ENCODE measurements around the gene ERMN. TPM values are rescaled to one million over a fixed set of nuclear protein-coding genes. Genes with fewer than 3 reads are reported as not detected.
"Not testable (repeated sequence)": the region's sequence is repeated elsewhere in the genome, so short reads cannot be mapped to it uniquely, and the experiment has no call there.

Gene ERMN
- polyA plus RNA-seq, 4 donors, result 0.27 to 0.53 TPM; not detected in 2

- Histone ChIP-seq H3K9me3 (ENCODE audit: control insufficient read depth in 2 of 2, insufficient read depth in 1 of 2, low read depth in 1 of 2, low read length in 1 of 2) (peaks cover 0 to 16% of the 10 kb centered on the region in 2 donors), H3K4me3 (ENCODE audit: low read depth in 1 of 3, low read length in 3 of 3) (no peak overlapping the region), H3K4me1 (ENCODE audit: control insufficient read depth in 3 of 3, insufficient read depth in 2 of 3, low read depth in 1 of 3, low read length in 2 of 3) (peaks cover 0 to 2% (median 0%) of the 10 kb centered on the region in 3 donors), H3K27me3 (ENCODE audit: control insufficient read depth in 3 of 3, insufficient read depth in 3 of 3, low read length in 3 of 3) (no peaks in the 10 kb centered on the region), H3K27ac (ENCODE audit: low read depth in 1 of 3, low read length in 2 of 3) (no peak overlapping the region), H3K36me3 (ENCODE audit: control insufficient read depth in 3 of 3, insufficient read depth in 2 of 3, low read depth in 1 of 3, low read length in 3 of 3) (no peaks in the 10 kb centered on the region)
- DNase-seq (no peak), FAIRE-seq (no peak)
- WGBS, 3 donors, result 96 to 99% (median 98%) methylated on average over 2 of the region's 2 CpGs
These were observed 34.0 kb upstream of the ERMN start for GRCh38 chr2:157359628-157360027.

- no peaks in the 10 kb centered on the region for H3K36me3 ChIP-seq (ENCODE audit: control insufficient read depth in 3 of 3, insufficient read depth in 2 of 3, low read depth in 1 of 3, low read length in 3 of 3)
- H3K9me3 ChIP-seq (ENCODE audit: control insufficient read depth in 2 of 2, insufficient read depth in 1 of 2, low read depth in 1 of 2, low read length in 1 of 2), result peaks cover 0 to 1% of the 10 kb centered on the region in 2 donors
- FAIRE-seq, result no peak
- H3K4me1 ChIP-seq (ENCODE audit: control insufficient read depth in 3 of 3, insufficient read depth in 2 of 3, low read depth in 1 of 3, low read length in 2 of 3), result no peaks in the 10 kb centered on the region
- DNase-seq, result no peak
- H3K4me3 ChIP-seq (ENCODE audit: low read depth in 1 of 3, low read length in 3 of 3), result no peak overlapping the region
- no peak overlapping the region for H3K27ac ChIP-seq (ENCODE audit: low read depth in 1 of 3, low read length in 2 of 3)
- WGBS, 3 donors, result 42 to 64% (median 50%) methylated on average over 1 of the region's 1 CpG
- no peaks in the 10 kb centered on the region for H3K27me3 ChIP-seq (ENCODE audit: control insufficient read depth in 3 of 3, insufficient read depth in 3 of 3, low read length in 3 of 3)
These were observed 30.0 kb upstream of the ERMN start for GRCh38 chr2:157355618-157356017.

GRCh38 chr2:157349949-157350515 lies 24.4 kb upstream of the ERMN start:
- WGBS, 3 donors, result 81 to 94% (median 83%) methylated on average over 1 of the region's 1 CpG
- DNase-seq (no peak), FAIRE-seq (no peak)
- Histone ChIP-seq H3K27ac (ENCODE audit: low read depth in 1 of 3, low read length in 2 of 3) (no peak overlapping the region), H3K27me3 (ENCODE audit: control insufficient read depth in 3 of 3, insufficient read depth in 3 of 3, low read length in 3 of 3) (no peaks in the 10 kb centered on the region), H3K36me3 (ENCODE audit: control insufficient read depth in 3 of 3, insufficient read depth in 2 of 3, low read depth in 1 of 3, low read length in 3 of 3) (no peaks in the 10 kb centered on the region), H3K4me3 (ENCODE audit: low read depth in 1 of 3, low read length in 3 of 3) (no peak overlapping the region), H3K9me3 (ENCODE audit: control insufficient read depth in 2 of 2, insufficient read depth in 1 of 2, low read depth in 1 of 2, low read length in 1 of 2) (peaks cover 0 to 10% of the 10 kb centered on the region in 2 donors), H3K4me1 (ENCODE audit: control insufficient read depth in 3 of 3, insufficient read depth in 2 of 3, low read depth in 1 of 3, low read length in 2 of 3) (no peaks in the 10 kb centered on the region)

GRCh38 chr2:157348291-157348921 lies 22.8 kb upstream of the ERMN start:
- Histone ChIP-seq H3K4me3 (ENCODE audit: low read depth in 1 of 3, low read length in 3 of 3) (no peak overlapping the region), H3K9me3 (ENCODE audit: control insufficient read depth in 2 of 2, insufficient read depth in 1 of 2, low read depth in 1 of 2, low read length in 1 of 2) (peaks cover 0 to 21% of the 10 kb centered on the region in 2 donors), H3K27me3 (ENCODE audit: control insufficient read depth in 3 of 3, insufficient read depth in 3 of 3, low read length in 3 of 3) (no peaks in the 10 kb centered on the region), H3K4me1 (ENCODE audit: control insufficient read depth in 3 of 3, insufficient read depth in 2 of 3, low read depth in 1 of 3, low read length in 2 of 3) (no peaks in the 10 kb centered on the region), H3K36me3 (ENCODE audit: control insufficient read depth in 3 of 3, insufficient read depth in 2 of 3, low read depth in 1 of 3, low read length in 3 of 3) (no peaks in the 10 kb centered on the region), H3K27ac (ENCODE audit: low read depth in 1 of 3, low read length in 2 of 3) (no peak overlapping the region)
- FAIRE-seq (no peak), DNase-seq (no peak)
- WGBS, 3 donors, result 91 to 94% (median 94%) methylated on average over 3 of the region's 3 CpGs

GRCh38 chr2:157345647-157346389 lies 20.2 kb upstream of the ERMN start:
- no peak for DNase-seq
- Histone ChIP-seq H3K4me3 (ENCODE audit: low read depth in 1 of 3, low read length in 3 of 3) (no peak overlapping the region), H3K27ac (ENCODE audit: low read depth in 1 of 3, low read length in 2 of 3) (no peak overlapping the region), H3K27me3 (ENCODE audit: control insufficient read depth in 3 of 3, insufficient read depth in 3 of 3, low read length in 3 of 3) (no peaks in the 10 kb centered on the region), H3K4me1 (ENCODE audit: control insufficient read depth in 3 of 3, insufficient read depth in 2 of 3, low read depth in 1 of 3, low read length in 2 of 3) (no peaks in the 10 kb centered on the region), H3K36me3 (ENCODE audit: control insufficient read depth in 3 of 3, insufficient read depth in 2 of 3, low read depth in 1 of 3, low read length in 3 of 3) (no peaks in the 10 kb centered on the region), H3K9me3 (ENCODE audit: control insufficient read depth in 2 of 2, insufficient read depth in 1 of 2, low read depth in 1 of 2, low read length in 1 of 2) (peaks cover 0 to 31% of the 10 kb centered on the region in 2 donors)
- WGBS, 3 donors, result 77 to 96% (median 79%) methylated on average over 2 of the region's 2 CpGs
- FAIRE-seq, result no peak

- not testable (repeated sequence) for FAIRE-seq; H3K4me3 ChIP-seq (ENCODE audit: low read depth in 1 of 3, low read length in 3 of 3); H3K27ac ChIP-seq (ENCODE audit: low read depth in 1 of 3, low read length in 2 of 3); H3K36me3 ChIP-seq (ENCODE audit: control insufficient read depth in 3 of 3, insufficient read depth in 2 of 3, low read depth in 1 of 3, low read length in 3 of 3); DNase-seq; H3K4me1 ChIP-seq (ENCODE audit: control insufficient read depth in 3 of 3, insufficient read depth in 2 of 3, low read depth in 1 of 3, low read length in 2 of 3); H3K27me3 ChIP-seq (ENCODE audit: control insufficient read depth in 3 of 3, insufficient read depth in 3 of 3, low read length in 3 of 3)
- peaks cover 0 to 31% of the 10 kb centered on the region in 2 donors for H3K9me3 ChIP-seq (ENCODE audit: control insufficient read depth in 2 of 2, insufficient read depth in 1 of 2, low read depth in 1 of 2, low read length in 1 of 2)
- 92 to 100% (median 97%) methylated on average over 2 of the region's 2 CpGs for WGBS, 3 donors
These were observed 15.8 kb upstream of the ERMN start for GRCh38 chr2:157341381-157341780.

- Histone ChIP-seq H3K4me1 (ENCODE audit: control insufficient read depth in 3 of 3, insufficient read depth in 2 of 3, low read depth in 1 of 3, low read length in 2 of 3) (no peaks in the 10 kb centered on the region), H3K4me3 (ENCODE audit: low read depth in 1 of 3, low read length in 3 of 3) (no peak overlapping the region), H3K9me3 (ENCODE audit: control insufficient read depth in 2 of 2, insufficient read depth in 1 of 2, low read depth in 1 of 2, low read length in 1 of 2) (peaks cover 0 to 22% of the 10 kb centered on the region in 2 donors), H3K36me3 (ENCODE audit: control insufficient read depth in 3 of 3, insufficient read depth in 2 of 3, low read depth in 1 of 3, low read length in 3 of 3) (no peaks in the 10 kb centered on the region), H3K27me3 (ENCODE audit: control insufficient read depth in 3 of 3, insufficient read depth in 3 of 3, low read length in 3 of 3) (no peaks in the 10 kb centered on the region), H3K27ac (ENCODE audit: low read depth in 1 of 3, low read length in 2 of 3) (no peak overlapping the region)
- no peak for FAIRE-seq
- DNase-seq, result no peak
- 83 to 88% (median 88%) methylated on average over 4 of the region's 4 CpGs for WGBS, 3 donors
These were observed 14.5 kb upstream of the ERMN start for GRCh38 chr2:157339965-157340655.

- 64 to 80% (median 68%) methylated on average over 3 of the region's 3 CpGs for WGBS, 3 donors
- no peak overlapping the region for H3K4me3 ChIP-seq (ENCODE audit: low read depth in 1 of 3, low read length in 3 of 3)
- no peaks in the 10 kb centered on the region for H3K27me3 ChIP-seq (ENCODE audit: control insufficient read depth in 3 of 3, insufficient read depth in 3 of 3, low read length in 3 of 3)
- no peaks in the 10 kb centered on the region for H3K36me3 ChIP-seq (ENCODE audit: control insufficient read depth in 3 of 3, insufficient read depth in 2 of 3, low read depth in 1 of 3, low read length in 3 of 3)
- FAIRE-seq (no peak), DNase-seq (no peak)
- no peak overlapping the region for H3K27ac ChIP-seq (ENCODE audit: low read depth in 1 of 3, low read length in 2 of 3)
- H3K4me1 ChIP-seq (ENCODE audit: control insufficient read depth in 3 of 3, insufficient read depth in 2 of 3, low read depth in 1 of 3, low read length in 2 of 3), result no peaks in the 10 kb centered on the region
- H3K9me3 ChIP-seq (ENCODE audit: control insufficient read depth in 2 of 2, insufficient read depth in 1 of 2, low read depth in 1 of 2, low read length in 1 of 2), result peaks cover 0 to 5% of the 10 kb centered on the region in 2 donors
These were observed 12.4 kb upstream of the ERMN start for GRCh38 chr2:157337978-157338377.

All from small intestine (tissue), 7 donors.